Tibial nerve (tissue), 4 donors: ENCODE measurements around the gene ALX4.

Experiments used
- EP300 ChIP-seq, 2 donors: sonication (generic); formaldehyde crosslinking; IDR thresholded peaks; one replicate each; pipeline ENCODE4 v1.6.1; 2017; ENCODE audit warnings: antibody characterized with exemption in 2 of 2, mild to moderate bottlenecking in 1 of 2
- POLR2A ChIP-seq, 2 donors: fragments of 450-650 bp; IDR thresholded peaks; one replicate each; pipeline ENCODE4 v1.6.1; 2017; ENCODE audit warnings: antibody characterized with exemption in 2 of 2, mild to moderate bottlenecking in 2 of 2, moderate library complexity in 2 of 2
- TF ChIP-seq, protein P1 (sequence below), 5 experiments: fragments of 200-600 bp in 3 of 5; fragments of 450-650 bp in 2 of 5; sonication (generic) in 3 of 5; IDR thresholded peaks; one replicate each; pipeline ENCODE4 v1.5.1; 2016 to 2019; ENCODE audit warnings: antibody characterized with exemption in 5 of 5, mild to moderate bottlenecking in 3 of 5, moderate library complexity in 2 of 5

DNA sequence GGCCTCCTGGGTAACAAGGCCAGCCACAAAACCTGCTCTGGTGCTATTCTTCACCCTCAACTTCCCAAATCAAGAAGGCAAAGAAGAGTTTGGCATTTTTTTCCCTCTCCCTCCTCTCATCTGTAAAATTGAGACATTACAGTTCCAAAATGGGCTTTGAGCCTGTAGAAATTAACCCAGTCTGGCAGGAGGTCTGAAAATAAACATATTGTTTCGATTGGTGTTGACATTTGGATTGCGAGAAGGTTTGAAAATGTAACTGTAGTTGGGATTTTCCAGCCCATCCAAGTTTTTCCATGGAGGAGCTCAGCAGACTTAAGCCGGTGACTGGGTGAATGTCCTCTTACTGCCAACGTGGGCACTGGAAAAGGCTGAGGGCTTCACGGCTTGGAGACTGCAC lies 35.0 kb upstream of the ALX4 start:
- TF ChIP-seq POLR2A (IDR thresholded peaks at IDR 0.05) (no peak), EP300 (IDR thresholded peaks at IDR 0.05) (no peak)
- TF ChIP-seq, protein P1, sequence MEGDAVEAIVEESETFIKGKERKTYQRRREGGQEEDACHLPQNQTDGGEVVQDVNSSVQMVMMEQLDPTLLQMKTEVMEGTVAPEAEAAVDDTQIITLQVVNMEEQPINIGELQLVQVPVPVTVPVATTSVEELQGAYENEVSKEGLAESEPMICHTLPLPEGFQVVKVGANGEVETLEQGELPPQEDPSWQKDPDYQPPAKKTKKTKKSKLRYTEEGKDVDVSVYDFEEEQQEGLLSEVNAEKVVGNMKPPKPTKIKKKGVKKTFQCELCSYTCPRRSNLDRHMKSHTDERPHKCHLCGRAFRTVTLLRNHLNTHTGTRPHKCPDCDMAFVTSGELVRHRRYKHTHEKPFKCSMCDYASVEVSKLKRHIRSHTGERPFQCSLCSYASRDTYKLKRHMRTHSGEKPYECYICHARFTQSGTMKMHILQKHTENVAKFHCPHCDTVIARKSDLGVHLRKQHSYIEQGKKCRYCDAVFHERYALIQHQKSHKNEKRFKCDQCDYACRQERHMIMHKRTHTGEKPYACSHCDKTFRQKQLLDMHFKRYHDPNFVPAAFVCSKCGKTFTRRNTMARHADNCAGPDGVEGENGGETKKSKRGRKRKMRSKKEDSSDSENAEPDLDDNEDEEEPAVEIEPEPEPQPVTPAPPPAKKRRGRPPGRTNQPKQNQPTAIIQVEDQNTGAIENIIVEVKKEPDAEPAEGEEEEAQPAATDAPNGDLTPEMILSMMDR (IDR thresholded peaks at IDR 0.05) = no peak
